Left renal pelvis (tissue), 4 donors: ENCODE measurements around the gene CMBL. TPM values are rescaled to one million over a fixed set of nuclear protein-coding genes. Genes with fewer than 3 reads are reported as not detected.
"Not testable (repeated sequence)": the region's sequence is repeated elsewhere in the genome, so short reads cannot be mapped to it uniquely, and the experiment has no call there.

ENCODE experiments used
- DNase-seq, 4 donors: peaks; one replicate each; pipeline ENCODE4 v3.0.0-alpha.2; 2013; ENCODE audit warnings: low read depth in 4 of 4, low spot score in 3 of 4
- polyA plus RNA-seq, 4 donors: library from polyadenylated mRNA; unstranded; fragments of 120-200 nt; gene quantifications; one replicate each; pipeline ENCODE4 v1.2.1, GENCODE V29; 2013; ENCODE audit not compliant: insufficient read length in 4 of 4

Gene CMBL
- polyA plus RNA-seq, 4 donors = 32.1 to 47.4 (median 41.2) TPM

- DNase-seq = no peak
These were observed 20.9 kb downstream of the CMBL start for GRCh38 chr5:10286862-10287227.

GRCh38 chr5:10286162-10286861 is 21.4 kb downstream of the CMBL start:
- DNase-seq = no peak

DNA sequence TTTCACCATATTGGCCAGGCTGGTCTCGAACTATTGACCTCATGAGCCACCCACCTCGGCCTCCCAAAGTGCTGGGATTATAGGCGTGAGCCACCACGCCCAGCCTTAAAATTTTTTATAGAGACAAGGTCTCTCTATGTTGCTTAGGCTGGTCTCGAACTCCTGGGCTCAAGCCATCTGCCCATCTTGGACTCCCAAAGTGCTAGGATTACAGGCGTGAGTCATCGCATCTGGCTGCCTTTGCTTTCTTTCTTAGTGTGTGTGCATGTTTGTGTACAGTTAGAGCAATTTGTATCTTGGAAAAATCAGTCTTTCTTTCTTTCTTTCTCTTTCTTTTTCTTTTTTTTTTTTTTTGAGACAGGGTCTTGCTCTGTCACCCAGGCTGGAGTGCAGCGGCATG is 22.3 kb downstream of the CMBL start:
- DNase-seq = not testable (repeated sequence)

- DNase-seq = peak in 2 of 4 donors; percentile 57 to 64
These were observed 23.6 kb downstream of the CMBL start for GRCh38 chr5:10283927-10284635.

GRCh38 chr5:10279925-10280720 is 27.6 kb downstream of the CMBL start:
- DNase-seq = no peak

DNA sequence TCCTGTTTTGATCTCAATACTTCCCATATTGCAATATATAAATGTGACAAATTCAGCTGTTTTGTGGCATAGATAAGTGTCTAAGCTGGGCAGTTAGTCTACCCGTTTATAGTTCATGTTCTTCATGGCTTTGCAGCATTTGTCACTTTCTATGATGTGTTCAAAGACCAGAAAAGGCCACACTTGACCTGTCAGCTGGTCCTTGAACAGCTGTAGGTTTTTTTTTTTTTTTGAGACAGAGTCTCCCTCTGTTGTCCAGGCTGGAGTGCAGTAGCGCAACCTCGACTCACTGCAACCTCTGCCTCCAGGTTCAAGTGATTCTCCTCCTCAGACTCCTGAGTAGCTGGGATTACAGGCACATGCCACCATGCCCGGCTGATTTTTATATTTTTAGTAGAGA is 28.4 kb downstream of the CMBL start:
- no peak for DNase-seq

- no peak for DNase-seq
These were observed 28.9 kb downstream of the CMBL start for GRCh38 chr5:10278658-10279279.

DNA sequence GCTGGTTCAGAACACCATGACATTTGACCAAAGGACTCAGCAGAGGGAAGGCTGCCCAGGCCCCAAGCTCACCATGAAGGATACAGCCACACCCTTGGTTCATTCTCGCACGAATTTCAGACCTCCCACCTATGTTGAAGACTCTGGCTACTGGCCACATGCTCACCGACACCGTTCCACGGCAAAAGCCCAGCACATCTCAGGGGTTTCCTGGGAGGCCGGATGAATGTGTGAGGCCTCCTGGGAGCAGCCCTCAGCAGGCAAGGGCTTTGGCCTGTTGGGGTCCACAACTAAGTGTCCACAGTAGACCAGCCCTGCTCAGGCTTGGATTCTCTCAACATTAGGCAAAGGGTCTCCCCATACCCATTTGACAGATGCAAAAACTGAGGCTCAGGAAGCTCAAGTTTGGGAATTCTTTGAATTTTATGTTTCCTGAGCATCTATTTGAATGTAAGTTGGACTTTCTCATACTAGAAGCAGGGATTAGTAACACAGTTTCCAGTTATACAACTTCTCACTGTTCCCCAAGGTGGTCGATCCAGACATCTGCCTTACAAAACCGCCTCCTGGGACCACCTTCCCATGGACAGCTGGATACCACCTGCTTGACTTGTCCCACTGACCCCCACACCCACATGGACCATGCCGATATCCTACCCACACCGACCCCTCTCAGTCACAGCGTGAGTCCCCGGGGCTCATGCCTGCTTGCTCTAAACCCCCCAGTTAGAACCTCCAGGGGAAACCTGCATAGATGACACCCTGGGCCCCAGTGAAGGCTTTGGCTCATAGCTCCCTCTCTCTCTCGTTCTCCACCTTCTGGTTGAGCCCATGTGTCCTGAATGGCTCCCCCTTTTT is 29.7 kb downstream of the CMBL start:
- DNase-seq = no peak

- no peak for DNase-seq
These were observed 31.0 kb downstream of the CMBL start for GRCh38 chr5:10276691-10277090.

GRCh38 chr5:10275991-10276390 is 31.7 kb downstream of the CMBL start:
- DNase-seq = no peak

GRCh38 chr5:10275460-10275859 is 32.2 kb downstream of the CMBL start:
- no peak for DNase-seq

GRCh38 chr5:10272875-10273209 is 34.9 kb downstream of the CMBL start:
- DNase-seq = not testable (repeated sequence)

GRCh38 chr5:10272053-10272874 is 35.4 kb downstream of the CMBL start:
- DNase-seq = no peak

DNA sequence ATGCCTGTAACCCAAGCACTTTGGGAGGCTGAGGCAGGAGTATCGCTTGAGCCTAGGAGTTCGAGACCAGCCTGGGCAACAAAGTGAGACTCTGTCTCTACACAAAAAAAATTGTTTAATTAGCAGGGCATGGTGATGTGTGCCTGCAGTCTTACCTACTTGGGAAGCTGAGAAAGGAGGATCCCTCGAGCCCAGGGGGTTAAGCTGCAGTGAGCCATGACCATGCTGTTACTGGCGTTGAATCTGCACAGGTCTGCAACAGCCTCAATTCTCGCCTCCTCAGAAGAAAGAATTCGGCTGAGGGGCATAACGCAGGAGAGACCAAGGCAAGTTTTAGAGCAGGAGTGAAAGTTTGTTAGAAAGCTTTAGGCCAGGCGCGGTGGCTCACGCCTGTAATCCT is 39.6 kb downstream of the CMBL start:
- no peak for DNase-seq

DNA sequence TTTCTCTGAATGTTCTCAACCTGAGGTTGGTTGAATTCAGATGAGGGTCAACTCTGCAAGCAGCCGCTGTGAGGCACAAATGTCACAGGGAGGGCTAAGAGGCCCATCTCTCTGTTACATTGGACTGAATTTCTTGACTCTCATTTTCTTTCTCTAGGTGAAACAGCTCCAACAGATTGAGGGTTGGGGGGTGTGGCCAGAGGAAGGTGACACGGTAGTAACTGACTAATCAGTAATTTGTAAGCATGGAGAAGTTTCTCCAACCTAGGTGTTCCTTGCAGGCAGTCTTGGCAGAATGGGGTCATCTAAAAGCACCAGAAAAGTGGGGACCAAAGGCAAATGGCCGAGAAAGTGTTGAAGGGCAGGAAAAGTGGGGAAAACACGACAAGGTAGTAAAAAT is 40.9 kb downstream of the CMBL start:
- no peak for DNase-seq

DNA sequence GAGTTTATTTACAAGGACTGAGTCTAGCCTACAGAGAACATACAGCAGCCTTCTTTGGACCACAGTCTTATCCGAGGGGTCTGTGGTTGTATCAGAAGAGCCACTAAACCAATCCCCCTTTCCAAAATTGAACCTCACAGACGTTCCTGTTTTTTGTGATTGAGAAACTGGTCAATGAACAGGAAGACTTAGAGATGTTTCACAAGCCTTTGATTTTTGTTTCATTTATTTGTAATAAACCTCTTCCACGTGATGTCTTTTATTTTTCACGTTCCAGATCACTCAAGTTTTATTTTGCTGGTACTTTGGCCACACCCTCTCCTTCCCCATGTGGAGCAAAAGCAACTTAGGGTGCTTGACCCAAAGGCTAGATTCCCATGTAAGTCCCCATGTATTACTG is 41.6 kb downstream of the CMBL start:
- no peak for DNase-seq

DNA sequence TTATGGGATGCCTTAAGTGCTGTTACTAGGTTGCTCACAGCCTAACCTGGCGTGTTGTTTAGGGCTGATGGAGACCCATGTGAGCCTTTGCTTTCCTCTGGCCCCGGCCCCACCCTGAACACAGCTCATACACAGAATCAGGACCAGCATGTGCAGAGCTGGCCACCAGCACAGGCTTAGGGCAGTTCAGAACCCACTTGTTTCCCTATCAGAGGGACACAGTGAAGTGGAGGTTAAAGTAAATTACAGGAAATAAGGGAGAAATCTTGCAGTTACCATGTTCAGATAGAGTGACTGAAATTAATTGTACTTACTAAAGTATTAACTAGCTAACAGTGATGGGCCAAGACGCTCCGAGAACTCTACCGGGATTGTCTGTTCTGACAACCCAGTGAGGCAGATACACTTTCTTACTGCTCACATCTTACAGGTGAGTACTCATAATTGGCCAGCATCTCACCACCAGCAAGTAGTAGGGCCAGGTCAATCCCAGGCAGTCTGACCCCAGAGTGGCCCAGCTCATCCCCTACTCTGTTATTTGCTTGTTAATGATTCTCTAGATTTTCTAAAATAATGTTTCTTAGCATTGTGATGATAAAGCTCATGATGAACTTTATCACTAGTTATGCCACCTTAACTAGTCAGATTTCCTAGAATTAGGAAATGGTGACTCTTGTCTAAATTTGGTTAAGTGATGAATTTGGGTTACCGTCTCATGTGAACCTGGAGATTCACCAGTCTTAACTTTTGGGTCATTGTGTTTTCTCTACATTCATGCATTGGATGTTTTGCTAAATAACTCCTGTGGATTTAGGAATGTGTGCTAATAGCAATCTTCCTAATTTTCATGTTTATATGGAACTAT is 42.2 kb downstream of the CMBL start:
- no peak for DNase-seq

GRCh38 chr5:10264604-10265003 is 43.1 kb downstream of the CMBL start:
- no peak for DNase-seq

DNA sequence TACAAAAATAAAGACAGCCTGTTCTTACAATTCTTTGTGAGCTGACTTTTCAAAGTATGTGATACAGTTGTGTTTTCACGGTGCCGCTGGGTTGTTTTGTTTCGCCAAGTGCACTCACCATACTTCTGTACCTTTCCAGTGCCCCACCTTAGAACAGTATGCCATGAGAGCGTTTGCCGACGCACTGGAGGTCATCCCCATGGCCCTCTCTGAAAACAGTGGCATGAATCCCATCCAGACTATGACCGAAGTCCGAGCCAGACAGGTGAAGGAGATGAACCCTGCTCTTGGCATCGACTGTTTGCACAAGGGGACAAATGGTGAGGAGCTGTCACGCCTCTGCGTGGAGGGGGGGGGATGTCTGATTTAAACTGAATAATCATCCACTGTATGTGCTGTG is 44.7 kb downstream of the CMBL start:
- DNase-seq = no peak
